Measurements from ENCODE around the gene CCN5.
"Not testable (repeated sequence)": the region's sequence is repeated elsewhere in the genome, so short reads cannot be mapped to it uniquely, and the experiment has no call there.

GRCh38 chr20:44670851-44671250, 44.3 kb upstream of the CCN5 start:
- not testable (repeated sequence) for TF ChIP-seq SPI1 (IDR thresholded peaks at IDR 0.05; ENCODE audit: borderline replicate concordance, low read depth); CTCF (IDR thresholded peaks at IDR 0.05; ENCODE audit: insufficient read depth, low read length); POLR2AphosphoS5 (IDR thresholded peaks at IDR 0.05; ENCODE audit: low read depth)

Data from HL-60 (cell line).